GM21529 (cell line): ENCODE data around the gene C16orf90.
"Not testable (repeated sequence)": the region's sequence is repeated elsewhere in the genome, so short reads cannot be mapped to it uniquely, and the experiment has no call there.

Experiments used
- ATAC-seq: cut with Tn5 transposase; IDR thresholded peaks from one replicate; pipeline ENCODE4 v1.9.1; 2021; ENCODE audit not compliant: unreplicated experiment

The C16orf90 gene

DNA sequence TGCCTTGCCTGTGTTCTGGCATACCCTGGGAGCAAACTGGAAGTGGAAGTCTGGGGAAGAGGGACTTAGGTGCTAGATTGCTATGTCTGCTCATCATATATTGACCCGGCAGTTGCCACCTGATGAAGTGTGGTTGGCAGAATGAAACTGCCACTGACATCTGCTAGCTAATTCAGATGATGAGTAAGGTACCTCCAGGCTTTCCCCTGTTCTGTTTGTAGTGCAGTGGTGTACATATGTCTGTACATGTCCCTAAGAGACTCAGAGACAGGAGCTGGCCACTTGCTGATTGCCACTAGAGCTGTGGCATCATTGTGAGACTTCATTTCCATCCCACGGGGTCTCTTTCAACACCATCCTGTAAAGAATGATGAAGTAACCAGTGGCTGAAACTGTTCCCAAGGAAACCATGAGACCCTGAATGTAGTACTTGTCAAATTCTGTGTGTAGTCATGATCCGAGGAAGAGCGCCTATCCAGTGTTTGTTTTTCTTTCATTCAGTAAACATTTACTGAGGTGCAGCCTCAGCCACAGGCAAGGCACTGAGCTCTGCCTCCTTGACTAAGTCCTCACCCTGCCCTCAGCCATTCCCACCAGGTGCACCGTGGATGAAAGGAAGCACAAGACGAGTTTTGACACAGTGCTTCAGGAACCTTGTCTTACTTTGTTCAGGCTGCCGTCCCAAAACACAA lies 18.7 kb upstream of the C16orf90 start:
- ATAC-seq = no peak

DNA sequence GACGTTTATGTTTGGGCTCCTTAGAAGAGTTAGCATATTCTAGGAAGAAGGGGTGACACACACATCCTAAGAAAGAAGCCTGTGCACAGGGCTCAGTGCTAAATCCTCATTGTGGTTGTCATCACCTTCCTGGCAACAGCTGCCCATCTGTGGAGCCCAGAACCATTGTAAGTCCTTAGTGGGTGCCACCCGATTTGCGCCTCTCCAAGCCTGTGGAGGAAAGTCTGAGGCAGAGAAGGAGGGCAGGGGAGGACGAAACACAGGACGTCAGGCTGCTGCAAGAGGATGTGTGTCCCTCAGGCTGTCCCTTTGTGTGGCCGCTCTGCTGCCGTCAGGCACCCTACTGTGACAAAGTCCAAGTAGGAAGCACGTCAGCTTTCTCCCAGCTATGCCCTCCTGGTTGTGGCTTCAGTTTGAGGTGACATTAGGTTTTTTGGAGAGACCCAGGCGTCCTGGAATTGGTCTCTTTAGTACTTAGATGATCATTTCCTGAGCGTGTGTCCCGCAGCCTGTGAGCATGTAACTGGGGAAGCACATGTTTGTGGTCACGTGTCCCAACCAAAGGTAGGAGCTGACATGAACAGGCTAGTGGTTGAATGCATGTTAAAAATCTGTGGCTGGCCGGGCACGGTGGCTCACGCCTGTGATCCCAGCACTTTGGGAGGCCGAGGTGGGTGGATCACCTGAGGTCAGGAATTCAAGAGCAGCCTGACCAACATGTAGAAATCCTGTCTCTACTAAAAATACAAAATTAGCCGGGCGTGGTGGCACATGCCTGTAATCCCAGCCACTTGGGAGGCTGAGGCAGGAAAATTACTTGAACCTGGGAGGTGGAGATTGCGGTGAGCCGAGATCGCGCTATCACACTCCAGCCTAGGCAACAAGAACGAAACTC lies 16.2 kb upstream of the C16orf90 start:
- ATAC-seq = no peak

DNA sequence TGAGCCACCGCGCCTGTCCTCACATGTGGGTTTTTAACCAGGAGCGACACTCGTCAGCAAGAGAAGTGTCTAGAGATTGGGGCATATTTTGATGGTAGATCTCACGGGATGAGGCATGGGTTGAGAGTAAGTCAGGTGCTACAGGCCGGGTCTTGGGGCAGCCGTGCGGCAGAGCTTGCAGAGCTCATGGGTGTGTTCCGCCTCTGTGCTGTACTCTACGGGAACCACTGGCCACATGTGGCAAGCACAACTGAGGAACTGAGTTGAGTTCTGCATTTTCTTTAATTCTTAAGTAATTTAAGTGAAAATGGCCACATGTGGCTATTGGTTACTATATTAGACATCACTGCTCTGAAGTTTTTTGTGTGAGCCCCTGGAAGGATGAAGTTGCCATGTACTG lies 15.1 kb upstream of the C16orf90 start:
- no peak for ATAC-seq

DNA sequence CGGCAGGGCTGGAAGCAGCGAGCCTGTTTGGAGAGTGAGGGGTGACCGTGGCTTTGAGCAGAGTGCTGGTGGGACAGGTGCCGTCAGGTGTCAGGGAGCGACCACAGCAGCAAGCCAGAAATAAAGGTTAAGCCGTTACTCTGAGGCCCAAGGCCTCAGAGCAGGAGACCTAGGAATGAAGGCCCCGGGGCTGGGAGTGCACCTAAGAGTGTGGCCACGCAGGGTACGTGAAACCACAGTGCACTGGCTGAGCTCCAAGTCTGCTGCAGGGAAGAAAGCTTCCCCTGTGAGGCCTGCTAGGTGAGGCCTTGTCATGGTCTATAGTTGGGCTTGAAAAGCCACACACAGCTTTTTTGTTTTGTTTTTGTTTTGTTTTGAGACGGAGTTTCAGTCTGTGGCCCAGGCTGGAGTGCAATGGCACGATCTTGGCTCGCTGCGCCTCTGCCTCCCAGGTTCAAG lies 14.2 kb upstream of the C16orf90 start:
- ATAC-seq = no peak

DNA sequence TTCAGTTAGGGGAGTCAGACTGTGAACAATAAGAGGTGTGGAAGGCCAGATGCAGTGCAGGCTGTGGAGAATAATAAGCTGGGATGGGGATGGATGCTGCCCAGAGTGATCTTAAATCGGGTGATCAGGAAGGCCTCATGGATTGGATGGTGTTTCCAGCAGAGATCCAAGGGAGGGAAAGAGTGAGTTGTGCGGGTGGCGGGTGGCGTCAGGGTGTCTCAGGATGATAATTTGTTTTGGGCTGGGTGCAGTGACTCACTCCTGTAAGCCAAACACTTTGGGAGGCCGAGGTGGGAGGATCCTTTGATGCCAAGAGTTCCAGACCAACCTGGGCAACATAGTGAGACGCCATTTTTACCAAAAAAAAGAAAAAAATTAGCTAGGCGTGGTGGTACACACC lies 13.4 kb upstream of the C16orf90 start:
- ATAC-seq = no peak

DNA sequence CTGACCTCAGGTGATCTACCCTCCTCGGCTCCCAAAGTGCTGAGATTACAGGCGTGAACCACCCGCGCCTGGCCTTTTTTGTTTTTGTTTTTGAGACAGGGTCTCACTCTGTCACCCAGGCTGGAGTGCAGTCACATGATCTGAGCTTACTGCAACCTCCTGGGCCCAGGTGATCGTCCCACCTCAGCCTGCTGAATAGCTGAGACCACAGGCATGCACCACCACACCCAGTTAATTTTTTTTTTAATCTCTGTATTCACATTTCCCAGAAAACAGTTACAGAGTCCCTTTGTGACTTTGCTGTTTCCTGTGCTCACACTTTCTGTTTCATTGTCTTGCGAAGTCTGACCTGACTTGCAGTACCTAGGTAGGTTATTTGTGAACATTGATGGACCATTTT lies 8.2 kb upstream of the C16orf90 start:
- no peak for ATAC-seq

DNA sequence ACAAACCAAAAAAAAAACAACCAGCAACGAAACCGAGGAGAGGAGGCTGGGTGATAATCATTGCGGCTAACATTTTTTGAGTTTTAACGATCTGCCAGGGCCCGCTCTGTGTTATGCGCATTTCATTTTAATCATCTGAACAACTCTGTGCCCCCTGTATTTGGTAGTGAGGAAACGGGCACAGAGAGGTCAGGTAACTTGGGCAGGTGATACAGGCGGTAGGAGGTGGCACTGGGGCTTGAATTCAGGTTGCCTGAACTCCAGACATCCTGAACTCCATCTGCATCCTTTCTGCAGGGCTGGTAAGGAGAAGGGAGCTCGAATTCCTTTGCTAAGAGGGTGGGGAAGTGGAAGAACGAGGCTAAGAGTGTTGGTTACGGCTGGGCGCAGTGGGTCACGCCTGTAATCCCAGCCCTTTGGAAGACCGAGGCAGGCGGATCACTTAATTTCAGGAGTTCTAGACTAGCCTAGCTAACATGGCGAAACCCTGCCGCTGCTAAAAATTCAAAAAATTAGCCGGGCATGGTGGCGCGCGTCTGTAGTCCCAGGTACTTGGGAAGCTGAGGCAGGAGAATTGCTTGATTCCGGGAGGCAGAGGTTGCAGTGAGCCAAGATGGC lies 6.6 kb upstream of the C16orf90 start:
- ATAC-seq = no peak

DNA sequence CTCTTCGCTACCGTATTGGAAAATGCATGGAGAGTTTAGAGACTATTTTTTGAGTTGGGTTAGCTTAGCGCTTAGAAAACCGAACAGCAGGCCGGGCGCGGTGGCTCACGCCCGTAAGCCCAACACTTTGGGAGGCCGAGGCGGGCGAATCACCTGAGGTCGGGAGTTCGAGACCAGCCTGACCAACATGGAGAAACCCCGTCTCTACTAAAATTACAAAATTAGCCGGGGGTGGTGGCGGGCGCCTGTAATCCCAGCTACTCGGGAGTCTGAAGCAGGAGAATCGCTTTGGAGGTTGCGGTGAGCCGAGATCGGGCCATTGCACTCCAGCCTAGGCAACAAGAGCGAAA lies 6.1 kb upstream of the C16orf90 start:
- not testable (repeated sequence) for ATAC-seq

DNA sequence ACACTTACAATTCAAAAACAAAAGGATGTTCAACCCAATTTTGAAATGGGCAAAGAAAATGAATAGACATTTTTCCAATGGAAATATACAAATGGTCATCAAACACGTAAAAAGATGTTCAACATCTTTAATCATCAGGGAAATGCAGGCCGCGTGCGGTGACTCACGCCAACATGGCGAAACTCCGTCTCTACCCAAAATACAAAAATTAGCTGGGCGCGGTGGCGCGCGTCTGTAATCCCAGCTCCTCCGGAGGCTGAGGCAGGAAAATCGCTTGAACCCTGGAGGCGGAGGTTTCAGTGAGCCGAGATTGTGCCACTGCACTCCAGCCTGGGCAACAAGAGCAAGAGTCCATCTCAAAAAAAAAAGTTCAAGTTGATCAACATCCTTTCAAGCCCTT lies 3.7 kb upstream of the C16orf90 start:
- ATAC-seq = no peak

DNA sequence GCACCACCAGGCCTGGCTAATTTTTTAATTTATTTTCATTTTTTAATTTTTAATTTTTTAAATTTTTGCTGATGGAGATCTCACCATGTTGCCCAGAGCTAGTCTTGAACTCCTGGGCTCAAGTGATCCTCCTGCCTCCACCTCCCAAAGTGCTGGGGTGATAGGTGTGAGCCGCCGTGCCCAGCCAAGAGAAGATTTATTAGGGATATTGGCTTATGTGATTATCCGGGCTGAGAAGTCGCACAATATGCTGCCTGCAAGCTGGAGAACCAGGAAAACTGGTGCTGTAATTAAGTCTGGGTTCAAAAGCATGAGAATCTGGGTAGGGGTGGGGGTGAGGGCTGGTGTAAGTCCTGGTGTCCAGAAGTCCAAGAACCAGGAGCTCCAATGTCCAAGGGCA lies 2.5 kb upstream of the C16orf90 start:
- no peak for ATAC-seq

DNA sequence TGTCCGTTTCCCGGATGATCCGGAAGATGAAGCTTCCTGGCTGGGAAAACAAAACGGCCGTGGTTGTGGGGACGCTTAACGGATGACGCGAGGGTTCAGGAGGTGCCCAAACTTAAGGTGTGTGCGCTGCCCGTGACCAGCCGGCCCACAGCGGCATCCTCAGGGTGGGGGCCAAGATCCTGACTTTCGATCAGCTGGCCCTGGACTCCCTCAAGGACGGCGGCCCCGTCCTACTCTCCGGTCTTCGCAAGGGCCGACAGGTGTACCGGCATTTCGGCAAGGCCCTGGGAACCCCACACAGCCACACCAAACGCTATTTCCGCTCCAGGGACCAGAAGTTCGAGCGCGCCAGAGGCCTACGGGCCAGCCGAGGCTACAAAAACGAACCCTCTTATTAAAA lies 1.1 kb upstream of the C16orf90 start:
- no peak for ATAC-seq

DNA sequence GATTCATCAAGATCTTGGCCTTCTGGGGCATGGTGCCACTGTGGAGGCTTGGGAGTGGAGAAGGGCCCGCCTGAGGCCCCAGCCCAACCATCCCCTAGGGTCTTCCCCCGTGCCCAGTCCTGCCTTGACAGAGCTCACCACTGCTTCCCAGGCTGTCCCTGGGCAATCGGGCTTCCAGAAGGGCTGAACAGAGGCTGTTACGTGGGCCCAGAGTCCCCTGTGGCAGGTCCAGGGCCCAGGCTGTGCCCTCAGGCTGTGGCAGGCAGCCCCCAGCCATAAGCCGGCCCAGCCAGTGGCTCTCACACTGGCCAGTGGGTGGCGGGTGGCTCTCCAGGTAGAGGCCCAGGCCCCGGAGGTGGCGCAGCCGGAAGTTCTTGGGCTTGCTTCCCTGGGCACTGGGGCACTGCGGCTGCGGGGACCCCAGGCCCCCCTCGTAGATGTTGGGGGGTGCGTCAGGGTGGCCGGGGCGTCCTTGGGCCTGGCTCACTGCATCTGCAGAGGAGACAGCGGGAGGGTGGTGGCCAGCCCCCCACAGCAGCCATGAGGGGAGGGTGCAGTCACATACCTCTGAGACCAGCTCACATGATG lies 809 bp downstream of the C16orf90 start:
- no peak for ATAC-seq

DNA sequence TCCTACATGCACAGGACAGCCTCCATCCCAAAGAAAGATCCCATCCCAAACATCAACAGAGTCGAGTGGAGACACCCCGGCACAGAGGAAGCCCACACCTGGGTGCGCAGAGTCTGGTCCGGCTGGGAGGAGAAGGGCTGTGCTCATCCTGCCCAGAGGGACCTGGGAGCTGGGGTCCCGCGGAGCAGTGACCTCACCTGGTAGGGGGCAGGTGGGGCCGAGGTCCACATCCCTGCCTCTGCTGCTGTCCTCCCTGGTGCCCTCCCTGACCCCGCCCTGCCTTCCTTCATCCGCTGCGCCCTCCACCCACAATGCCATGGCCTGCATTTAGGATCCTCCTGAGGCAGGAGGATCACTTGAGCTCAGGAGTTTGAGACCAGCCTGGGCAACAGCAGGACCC lies 2.9 kb downstream of the C16orf90 start:
- no peak for ATAC-seq

DNA sequence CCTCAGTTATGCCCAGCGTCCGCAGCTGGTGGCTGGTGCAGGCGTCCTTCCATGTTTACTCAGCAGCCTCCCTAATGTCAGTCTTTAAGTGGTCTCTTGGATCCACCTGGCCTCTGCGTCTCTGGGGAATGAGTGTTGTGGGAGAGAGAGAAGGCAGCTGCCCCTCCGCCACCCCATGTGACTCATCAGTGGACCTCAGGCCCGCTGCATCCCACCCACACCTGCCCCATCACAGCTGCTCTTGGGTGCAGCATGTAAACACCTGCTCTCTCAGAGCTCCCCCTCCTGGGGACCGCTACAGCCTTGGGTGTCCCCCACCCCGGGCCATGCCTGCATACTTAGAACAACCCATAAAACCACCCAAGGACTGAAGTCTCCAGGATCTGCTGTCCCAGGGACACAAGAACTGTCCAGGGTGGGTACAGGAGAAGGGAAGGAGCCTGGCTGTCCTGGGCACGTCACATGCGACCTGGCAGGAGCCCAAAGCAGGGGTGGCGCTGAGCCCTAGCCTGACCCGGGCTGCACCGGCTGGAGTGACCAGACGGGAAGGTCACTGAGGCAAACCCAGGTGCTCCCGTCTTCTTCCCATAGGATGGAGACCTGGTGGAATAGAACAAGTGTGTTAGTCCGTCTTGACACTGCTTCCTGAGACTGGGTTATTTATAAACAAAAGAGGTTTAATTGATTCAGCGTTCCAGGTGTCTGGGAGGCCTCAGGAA lies 4.2 kb downstream of the C16orf90 start:
- ATAC-seq = no peak

DNA sequence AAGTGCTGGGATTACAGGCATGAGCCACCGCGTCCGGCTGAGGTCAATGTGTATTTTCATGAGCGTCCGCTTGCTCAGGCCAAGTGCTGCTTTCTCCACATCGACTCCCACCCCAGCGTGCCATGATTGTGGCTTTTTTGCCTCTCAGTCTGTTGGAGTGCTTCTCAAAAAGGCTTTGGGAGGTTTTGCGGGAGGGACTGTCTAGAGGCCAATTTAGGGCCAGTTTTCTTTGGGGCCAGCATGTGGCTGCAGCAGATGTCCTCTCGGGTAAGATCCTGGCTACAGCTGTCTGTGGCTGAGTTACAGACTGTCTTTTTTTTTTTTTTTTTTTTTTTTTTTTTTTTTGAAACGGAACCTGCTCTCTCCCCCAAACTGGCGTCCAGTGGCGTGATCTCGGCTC lies 6.5 kb downstream of the C16orf90 start:
- no peak for ATAC-seq

DNA sequence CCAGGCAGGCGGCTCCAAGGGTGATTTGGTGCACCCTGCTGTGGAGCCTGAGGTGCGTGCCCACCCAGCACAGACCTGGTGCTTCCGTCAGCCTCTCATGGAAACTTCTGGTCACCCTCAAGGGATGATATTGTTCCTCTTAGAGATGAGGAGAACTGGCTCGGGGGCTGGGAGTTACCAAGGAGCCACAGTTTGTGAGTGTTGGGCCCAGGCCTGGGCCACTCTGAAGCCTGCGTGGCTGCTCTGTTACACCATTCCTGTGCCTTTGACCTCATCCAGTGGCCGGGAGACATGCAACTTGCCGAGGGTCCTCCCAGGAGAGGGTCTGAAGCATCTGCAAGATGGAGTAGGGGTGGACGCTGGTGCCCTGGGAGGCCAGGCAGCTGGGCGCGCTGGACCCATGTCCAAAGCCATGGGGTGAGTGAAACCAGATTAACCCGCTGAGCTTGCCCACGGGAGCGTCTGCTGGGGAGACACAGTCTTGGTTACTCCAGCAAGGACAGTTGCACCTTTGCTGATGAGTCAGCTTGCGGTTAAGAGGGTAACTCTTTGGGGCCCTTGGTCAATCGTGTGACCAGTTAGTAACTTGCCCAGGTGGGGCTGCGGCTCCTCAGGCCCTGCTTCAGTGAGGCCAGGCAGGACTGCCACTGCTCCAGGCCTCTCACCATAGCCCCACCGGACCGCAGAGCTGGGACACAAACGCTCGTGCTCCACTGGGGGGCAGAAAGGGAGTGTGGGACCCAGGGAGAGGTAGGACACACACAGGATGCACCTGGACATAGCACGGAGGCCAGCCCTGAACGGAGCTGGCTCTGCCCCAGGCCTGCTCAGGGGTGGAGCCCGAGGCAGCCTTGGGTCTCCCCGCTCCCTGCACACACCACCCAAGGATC lies 7.5 kb downstream of the C16orf90 start:
- no peak for ATAC-seq

DNA sequence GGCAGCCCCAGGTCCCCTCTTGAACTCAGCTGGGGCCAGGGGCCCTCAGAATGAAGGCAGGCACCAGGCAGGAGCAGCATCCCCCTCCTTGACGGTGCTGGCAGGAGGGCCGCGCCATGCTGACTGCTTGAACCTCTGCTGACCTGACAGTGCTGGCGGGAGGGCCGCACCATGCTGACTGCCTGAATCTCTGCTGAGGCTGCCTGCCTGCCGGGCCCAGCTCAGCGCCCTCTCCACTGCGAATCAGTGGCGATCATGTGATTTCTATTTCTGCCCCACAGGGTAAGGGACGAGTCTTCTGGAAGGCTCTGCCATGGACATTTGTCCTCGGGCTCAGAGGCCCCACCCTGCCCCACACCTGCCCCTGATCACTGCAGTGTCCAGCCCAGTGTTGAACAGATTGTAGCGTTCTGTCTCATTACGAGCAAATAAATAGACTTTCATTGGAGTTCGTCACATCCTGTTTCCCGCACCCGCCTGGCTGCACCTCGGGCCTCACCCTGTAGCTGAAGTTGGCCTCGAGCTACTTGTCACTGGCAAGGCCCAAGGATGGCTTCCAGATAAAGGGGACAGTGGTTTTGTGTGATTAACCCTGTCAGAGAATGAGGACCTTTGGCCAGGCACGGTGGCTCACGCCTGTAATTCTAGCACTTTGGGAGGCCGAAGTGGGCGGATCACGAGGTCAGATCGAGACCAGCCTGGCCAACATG lies 8.6 kb downstream of the C16orf90 start:
- ATAC-seq = no peak

DNA sequence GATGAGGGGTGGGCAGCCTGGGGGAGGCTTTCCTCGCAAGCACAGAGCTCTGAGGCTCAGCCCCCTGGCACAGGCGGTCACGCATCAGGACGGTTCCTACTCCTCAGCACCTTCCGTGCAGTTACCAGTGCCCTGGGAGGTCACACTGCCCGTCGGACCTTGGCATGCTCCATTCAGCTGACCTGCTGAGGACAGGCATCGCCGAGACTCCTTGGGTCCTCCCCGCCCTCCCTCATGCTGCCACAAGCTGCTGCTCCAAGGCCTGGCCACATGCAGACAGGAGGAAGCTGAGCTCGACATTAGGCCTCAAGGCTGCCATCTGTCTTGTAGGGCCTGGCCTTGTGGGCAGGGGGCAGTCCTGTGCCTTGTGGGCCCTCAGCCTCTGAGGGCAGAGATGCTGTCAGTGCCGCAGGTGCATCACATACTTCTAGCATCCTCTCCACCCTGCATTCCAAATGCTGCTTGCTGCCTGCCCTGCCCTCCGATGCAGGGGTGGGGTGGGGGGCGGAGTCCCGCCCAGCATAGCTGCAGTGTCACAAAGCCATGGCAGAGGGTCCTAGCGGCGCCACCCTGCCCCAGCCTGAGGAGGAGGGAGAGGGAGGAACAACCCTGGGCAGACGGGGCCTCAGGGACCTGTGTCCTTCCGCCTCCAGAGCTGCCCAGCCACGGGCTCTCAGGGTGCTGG lies 9.3 kb downstream of the C16orf90 start:
- ATAC-seq = no peak
